CD14-positive monocyte (primary cell): ENCODE results near the gene ZNF579. TPM values are rescaled to one million over a fixed set of nuclear protein-coding genes. Genes with fewer than 3 reads are reported as not detected.
"Not testable (repeated sequence)": the region's sequence is repeated elsewhere in the genome, so short reads cannot be mapped to it uniquely, and the experiment has no call there.

Experiments
- DNase-seq, 3 donors: peaks; one replicate each; pipeline ENCODE4 v3.0.0-alpha.2; 2011 to 2022
- H2AFZ ChIP-seq: 2 replicates; pipeline ENCODE4 v1.6.0; 2012; ENCODE audit warnings: mild to moderate bottlenecking, low read depth, low read length, inconsistent platforms; ENCODE audit not compliant: insufficient read depth, poor library complexity, severe bottlenecking
- H3K27ac ChIP-seq, 2 donors: 1 replicate in 1 of 2; 2 replicates in 1 of 2; pipeline ENCODE4 v1.5.1; 2012 to 2013; ENCODE audit warnings: low read length in 2 of 2, control low read depth in 1 of 2, inconsistent platforms in 1 of 2, low read depth in 1 of 2, mild to moderate bottlenecking in 1 of 2
- H3K27me3 ChIP-seq, 2 donors: one replicate each; pipeline versions ENCODE4 v1.6.0 to v1.6.1; 2011 to 2013; ENCODE audit warnings: low read length in 2 of 2; ENCODE audit not compliant: control insufficient read depth in 2 of 2, insufficient read depth in 2 of 2
- H3K36me3 ChIP-seq, 2 donors: replicated peaks in 1 of 2; 1 replicate in 1 of 2; 2 replicates in 1 of 2; pipeline versions ENCODE4 v1.5.1 to v1.6.1; 2012 to 2013; ENCODE audit warnings: low read length in 2 of 2, control low read depth in 1 of 2, inconsistent platforms in 1 of 2, mild to moderate bottlenecking in 1 of 2; ENCODE audit not compliant: insufficient read depth in 2 of 2, control insufficient read depth in 1 of 2
- H3K4me1 ChIP-seq, 2 donors: 1 replicate in 1 of 2; 2 replicates in 1 of 2; pipeline versions ENCODE4 v1.5.1 to v1.6.1; 2012 to 2013; ENCODE audit warnings: low read length in 2 of 2, control low read depth in 1 of 2, inconsistent platforms in 1 of 2, mild to moderate bottlenecking in 1 of 2, moderate library complexity in 1 of 2; ENCODE audit not compliant: insufficient read depth in 2 of 2, control insufficient read depth in 1 of 2
- H3K4me2 ChIP-seq: replicated peaks from 2 replicates; pipeline ENCODE3; 2012; ENCODE audit warnings: low read length, moderate library complexity, mild to moderate bottlenecking; ENCODE audit not compliant: poor library complexity, severe bottlenecking; ENCODE audit errors: extremely low read depth
- H3K4me3 ChIP-seq, 3 experiments: fragments of 200-600 bp in 1 of 3; sonication (generic) in 1 of 3; replicated peaks in 1 of 3; 1 replicate in 2 of 3; 2 replicates in 1 of 3; pipeline ENCODE4 v1.5.1; 2011 to 2013; ENCODE audit warnings: low read length in 3 of 3, mild to moderate bottlenecking in 3 of 3, control low read depth in 2 of 3, low read depth in 2 of 3, inconsistent platforms in 1 of 3, moderate library complexity in 1 of 3
- H3K79me2 ChIP-seq: 2 replicates; pipeline ENCODE4 v1.6.0; 2012; ENCODE audit warnings: mild to moderate bottlenecking, control low read depth, inconsistent platforms, low read length, moderate library complexity; ENCODE audit not compliant: insufficient read depth
- H3K9ac ChIP-seq: 2 replicates; pipeline ENCODE4 v1.6.0; 2017; ENCODE audit warnings: low read length, mild to moderate bottlenecking; ENCODE audit not compliant: insufficient read depth, poor library complexity, severe bottlenecking
- H3K9me3 ChIP-seq, 2 donors: replicated peaks in 1 of 2; 1 replicate in 1 of 2; 2 replicates in 1 of 2; pipeline versions ENCODE4 v1.5.1 to v1.6.1; 2012 to 2013; ENCODE audit warnings: low read length in 2 of 2, control low read depth in 1 of 2; ENCODE audit not compliant: control insufficient read depth in 1 of 2, insufficient read depth in 1 of 2
- H4K20me1 ChIP-seq: 2 replicates; pipeline ENCODE4 v1.6.0; 2012; ENCODE audit warnings: mild to moderate bottlenecking, low read length, control low read depth, moderate library complexity; ENCODE audit not compliant: insufficient read depth
- H3K27ac Mint-ChIP-seq, 7 donors: one replicate each; pipeline ENCODE4 v1.8.0; 2020; ENCODE audit warnings: mild to moderate bottlenecking in 7 of 7, mixed read lengths in 7 of 7, moderate library complexity in 6 of 7, inconsistent platforms in 2 of 7
- H3K27me3 Mint-ChIP-seq, 3 donors: one replicate each; pipeline ENCODE4 v1.8.0; 2021 to 2022; ENCODE audit warnings: low read depth in 3 of 3, mild to moderate bottlenecking in 3 of 3, mixed read lengths in 3 of 3, moderate library complexity in 3 of 3, inconsistent platforms in 1 of 3
- H3K36me3 Mint-ChIP-seq, 2 donors: one replicate each; pipeline ENCODE4 v1.8.0; 2020; ENCODE audit warnings: mixed read lengths in 2 of 2, inconsistent platforms in 1 of 2, mild to moderate bottlenecking in 1 of 2
- H3K4me1 Mint-ChIP-seq: one replicate; pipeline ENCODE4 v1.8.0; 2020; ENCODE audit warnings: mild to moderate bottlenecking, mixed read lengths
- H3K4me3 Mint-ChIP-seq, 2 donors: one replicate each; pipeline ENCODE4 v1.8.0; 2020; ENCODE audit warnings: mild to moderate bottlenecking in 2 of 2, mixed read lengths in 2 of 2, moderate library complexity in 1 of 2
- H3K9me3 Mint-ChIP-seq, 7 donors: one replicate each; pipeline ENCODE4 v1.8.0; 2020 to 2022; ENCODE audit warnings: mixed read lengths in 7 of 7, mild to moderate bottlenecking in 6 of 7, moderate library complexity in 6 of 7, inconsistent platforms in 2 of 7
- CTCF ChIP-seq: fragments of 200-600 bp; IDR thresholded peaks from one replicate; pipeline ENCODE4 v1.8.0; 2022; ENCODE audit warnings: antibody characterized with exemption, mild to moderate bottlenecking
- WGBS: methylation state at CpG from one replicate; pipeline ENCODE4 v1.1.5; 2013; ENCODE audit warnings: missing lambda C conversion rate; ENCODE audit not compliant: insufficient coverage; 5-methylcytosine and 5-hydroxymethylcytosine counted together
- intact Hi-C, 2 donors: fragments of 100-400 bp; cut with micrococcal nuclease; formaldehyde crosslinking; loops; one replicate each; pipeline versions ENCODE4 v1.15.0 to v1.15.1; 2023
- polyA plus RNA-seq, 3 donors: library from polyadenylated mRNA; depleted of rRNA in 1 of 3; unstranded in 2 of 3; stranded (reverse) in 1 of 3; fragments of 300-500 nt in 2 of 3; fragments of >200 nt in 1 of 3; fragmentation: Illumina TruSeq in 2 of 3; gene quantifications; 1 replicate in 2 of 3; 2 replicates in 1 of 3; pipeline ENCODE4 v1.2.3, GENCODE V29; 2012 to 2021

The ZNF579 gene
- polyA plus RNA-seq, 3 donors, result 0.05 to 1.8 TPM; not detected in 1

- H3K36me3 ChIP-seq, result peaks cover 0 to 2% of the 10 kb centered on the region in 2 donors
- no peaks in the 10 kb centered on the region for H3K9me3 ChIP-seq
- intact Hi-C loops, result no loop called here
- H3K27me3 Mint-ChIP-seq, result peaks cover 0 to 3% (median 0%) of the 10 kb centered on the region in 3 donors
- no peak overlapping the region for H3K27ac ChIP-seq
- H3K79me2 ChIP-seq, result no peaks in the 10 kb centered on the region
- H3K4me1 ChIP-seq, result peaks cover 17 to 23% of the 10 kb centered on the region in 2 donors
- no peak overlapping the region for H2AFZ ChIP-seq
- peaks cover 0 to 10% of the 10 kb centered on the region in 2 donors for H3K36me3 Mint-ChIP-seq
- no peaks in the 10 kb centered on the region for H3K27me3 ChIP-seq
- no peak overlapping the region for H3K4me2 ChIP-seq
- no peaks in the 10 kb centered on the region for H4K20me1 ChIP-seq
- DNase-seq, result no peak
- H3K4me3 Mint-ChIP-seq, result no peak overlapping the region
- H3K4me1 Mint-ChIP-seq, result peaks cover 20% of the 10 kb centered on the region
- TF ChIP-seq CTCF, result no peak
- H3K9me3 Mint-ChIP-seq, result peaks cover 0 to 4% (median 0%) of the 10 kb centered on the region in 7 donors
- H3K9ac ChIP-seq, result no peak overlapping the region
- no peak overlapping the region for H3K4me3 ChIP-seq
- H3K27ac Mint-ChIP-seq, result no peak overlapping the region
- 97% methylated on average over 78 of the region's 83 CpGs for WGBS
Measured at GRCh38 chr19:55578031-55578760, 2.5 kb downstream of the ZNF579 start.

GRCh38 chr19:55576746-55577145 lies 3.9 kb downstream of the ZNF579 start:
- Histone ChIP-seq H3K27ac (no peak overlapping the region), H3K9ac (no peak overlapping the region), H3K4me1 (peaks cover 17 to 22% of the 10 kb centered on the region in 2 donors), H3K4me2 (no peak overlapping the region), H3K4me3 (no peak overlapping the region), H2AFZ (no peak overlapping the region), H3K79me2 (no peaks in the 10 kb centered on the region), H3K9me3 (no peaks in the 10 kb centered on the region), H3K27me3 (no peaks in the 10 kb centered on the region), H4K20me1 (no peaks in the 10 kb centered on the region), H3K36me3 (peaks cover 0 to 2% of the 10 kb centered on the region in 2 donors)
- TF ChIP-seq CTCF, result no peak
- Mint-ChIP-seq H3K4me3 (no peak overlapping the region), H3K27ac (no peak overlapping the region), H3K36me3 (peaks cover 0 to 10% of the 10 kb centered on the region in 2 donors), H3K9me3 (peaks cover 0 to 4% (median 0%) of the 10 kb centered on the region in 7 donors), H3K27me3 (peaks cover 0 to 3% (median 0%) of the 10 kb centered on the region in 3 donors), H3K4me1 (peaks cover 15% of the 10 kb centered on the region)
- DNase-seq, result no peak
- intact Hi-C loops, result no loop called here
- 100% methylated on average over 2 of the region's 5 CpGs for WGBS

- H3K79me2 ChIP-seq, H3K27ac Mint-ChIP-seq, H3K4me1 Mint-ChIP-seq, H3K4me2 ChIP-seq, H3K36me3 ChIP-seq, H3K9ac ChIP-seq, DNase-seq, H3K27me3 ChIP-seq, H3K27me3 Mint-ChIP-seq, H3K36me3 Mint-ChIP-seq, intact Hi-C loops, H3K4me1 ChIP-seq, H3K27ac ChIP-seq, H2AFZ ChIP-seq, H3K9me3 ChIP-seq, H3K9me3 Mint-ChIP-seq, H3K4me3 Mint-ChIP-seq, H3K4me3 ChIP-seq, H4K20me1 ChIP-seq: not testable (repeated sequence)
- no CpG with 5 or more reads among the region's 6 CpGs for WGBS
Measured at GRCh38 chr19:55573929-55574328, 6.7 kb downstream of the ZNF579 start.
